Mesendoderm (in vitro differentiated cells): Measurements from ENCODE around the gene TRABD2B.

ENCODE experiments used
- DNase-seq: peaks from one replicate; pipeline ENCODE4 v3.0.0; 2013
- H2AK5ac ChIP-seq: 2 replicates; pipeline ENCODE4 v1.6.1; 2013; ENCODE audit warnings: low read length, inconsistent platforms
- H2BK120ac ChIP-seq: 2 replicates; pipeline ENCODE4 v1.6.1; 2013; ENCODE audit warnings: low read depth, mild to moderate bottlenecking, low read length, moderate library complexity, mixed read lengths
- H2BK15ac ChIP-seq: replicated peaks from 2 replicates; pipeline ENCODE4 v1.6.1; 2013; ENCODE audit warnings: low read depth, mild to moderate bottlenecking, moderate library complexity
- H2BK5ac ChIP-seq: 2 replicates; pipeline ENCODE4 v1.6.1; 2013; ENCODE audit warnings: low read length, inconsistent platforms
- H3K18ac ChIP-seq: 2 replicates; pipeline ENCODE4 v1.6.1; 2013; ENCODE audit warnings: mild to moderate bottlenecking, low read length, mixed read lengths
- H3K23ac ChIP-seq: one replicate; pipeline ENCODE4 v1.6.1; 2013; ENCODE audit warnings: low read length
- H3K27ac ChIP-seq: 2 replicates; pipeline ENCODE4 v1.5.1; 2013; ENCODE audit warnings: low read depth, mild to moderate bottlenecking, inconsistent platforms, low read length, moderate library complexity
- H3K27me3 ChIP-seq: 2 replicates; pipeline ENCODE4 v1.6.1; 2013; ENCODE audit warnings: low read length, control low read depth, mild to moderate bottlenecking, inconsistent platforms; ENCODE audit not compliant: insufficient read depth, poor library complexity
- H3K36me3 ChIP-seq: 2 replicates; pipeline ENCODE4 v1.6.1; 2013; ENCODE audit warnings: low read length, inconsistent platforms; ENCODE audit not compliant: control insufficient read depth, insufficient read depth
- H3K4ac ChIP-seq: one replicate; pipeline ENCODE4 v1.6.1; 2013; ENCODE audit warnings: low read depth, mild to moderate bottlenecking, low read length, moderate library complexity
- H3K4me1 ChIP-seq: 2 replicates; pipeline ENCODE4 v1.6.1; 2013; ENCODE audit warnings: low read depth, low read length, inconsistent platforms; ENCODE audit not compliant: control insufficient read depth
- H3K4me2 ChIP-seq: 2 replicates; pipeline ENCODE4 v1.6.1; 2013; ENCODE audit warnings: low read length
- H3K4me3 ChIP-seq: 2 replicates; pipeline ENCODE4 v1.5.1; 2013; ENCODE audit warnings: mild to moderate bottlenecking, low read length
- H3K56ac ChIP-seq: one replicate; pipeline ENCODE4 v1.6.1; 2013; ENCODE audit warnings: low read length
- H3K79me1 ChIP-seq: 2 replicates; pipeline ENCODE4 v1.6.1; 2013; ENCODE audit warnings: low read length, inconsistent platforms
- H3K79me2 ChIP-seq: 2 replicates; pipeline ENCODE4 v1.6.1; 2013; ENCODE audit warnings: mild to moderate bottlenecking, low read length; ENCODE audit not compliant: control insufficient read depth, insufficient read depth
- H3K9ac ChIP-seq: 2 replicates; pipeline ENCODE4 v1.6.1; 2013; ENCODE audit warnings: low read length, inconsistent platforms
- H4K5ac ChIP-seq: one replicate; pipeline ENCODE4 v1.6.1; 2013; ENCODE audit warnings: low read length
- H4K8ac ChIP-seq: one replicate; pipeline ENCODE4 v1.6.1; 2013; ENCODE audit warnings: low read depth, mild to moderate bottlenecking, control low read depth, low read length, moderate library complexity
- WGBS: extraction: QIAGEN DNeasy Blood & Tissue Kit; methylation state at CpG from one replicate; pipeline ENCODE4 v1.1.7; 2013; ENCODE audit warnings: low lambda C conversion rate, missing lambda C conversion rate; ENCODE audit not compliant: insufficient coverage; ENCODE audit errors: extremely low coverage; 5-methylcytosine and 5-hydroxymethylcytosine counted together

TRABD2B gene

DNA sequence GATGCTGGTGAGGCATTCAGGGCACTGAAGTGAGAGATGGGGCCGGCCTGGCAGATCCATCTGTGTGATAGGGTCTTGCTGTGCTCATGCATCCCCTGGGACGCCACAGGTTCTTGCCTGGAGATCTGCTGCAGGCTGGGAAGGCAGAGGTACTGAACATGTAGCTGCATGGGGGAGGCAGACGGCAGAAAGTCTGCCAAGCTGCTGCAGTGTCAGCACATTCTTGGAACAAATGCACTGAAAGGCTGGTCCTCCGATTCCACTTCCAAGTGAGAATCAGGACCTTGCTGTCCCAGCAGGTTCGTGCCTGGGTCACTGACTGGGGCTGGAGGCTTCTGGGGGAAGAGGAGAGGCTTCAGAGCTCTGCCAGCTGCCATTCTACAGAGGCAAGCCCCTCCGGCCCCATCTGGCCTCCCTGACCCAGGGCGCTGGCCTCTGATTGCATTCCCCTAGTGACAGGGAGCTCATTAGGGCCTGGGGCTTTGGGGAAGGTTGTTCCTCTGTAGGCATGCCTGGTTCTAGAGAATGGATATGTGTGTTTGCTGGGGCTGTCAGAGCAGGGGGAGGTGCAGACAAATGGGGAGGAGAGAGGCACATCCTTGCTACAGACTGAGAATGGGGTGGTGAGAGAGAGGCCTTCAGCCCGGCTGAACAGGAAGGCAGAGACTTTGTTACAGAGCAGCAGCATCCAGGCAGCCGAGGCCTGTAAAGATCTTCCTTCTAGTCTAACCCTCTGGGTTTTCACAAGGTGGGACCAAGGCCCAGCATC lies 174.0 kb downstream of the TRABD2B start:
- H3K79me1 ChIP-seq, result no peaks in the 10 kb centered on the region
- no peak overlapping the region for H4K5ac ChIP-seq
- H3K23ac ChIP-seq, result no peak overlapping the region
- no peak overlapping the region for H3K27ac ChIP-seq
- no peak overlapping the region for H2BK120ac ChIP-seq
- H3K18ac ChIP-seq, result no peak overlapping the region
- no peaks in the 10 kb centered on the region for H3K36me3 ChIP-seq
- no peak overlapping the region for H3K4me2 ChIP-seq
- H3K4ac ChIP-seq, result no peak overlapping the region
- no peak overlapping the region for H4K8ac ChIP-seq
- H3K27me3 ChIP-seq, result no peaks in the 10 kb centered on the region
- no CpG with 5 or more reads among the region's 9 CpGs for WGBS
- no peak overlapping the region for H3K4me3 ChIP-seq
- DNase-seq, result no peak
- H3K9ac ChIP-seq, result no peak overlapping the region
- H3K4me1 ChIP-seq, result no peaks in the 10 kb centered on the region
- H3K56ac ChIP-seq, result no peak overlapping the region
- H2BK5ac ChIP-seq, result no peak overlapping the region
- no peaks in the 10 kb centered on the region for H3K79me2 ChIP-seq
- H2AK5ac ChIP-seq, result no peak overlapping the region
- H2BK15ac ChIP-seq, result no peak overlapping the region

DNA sequence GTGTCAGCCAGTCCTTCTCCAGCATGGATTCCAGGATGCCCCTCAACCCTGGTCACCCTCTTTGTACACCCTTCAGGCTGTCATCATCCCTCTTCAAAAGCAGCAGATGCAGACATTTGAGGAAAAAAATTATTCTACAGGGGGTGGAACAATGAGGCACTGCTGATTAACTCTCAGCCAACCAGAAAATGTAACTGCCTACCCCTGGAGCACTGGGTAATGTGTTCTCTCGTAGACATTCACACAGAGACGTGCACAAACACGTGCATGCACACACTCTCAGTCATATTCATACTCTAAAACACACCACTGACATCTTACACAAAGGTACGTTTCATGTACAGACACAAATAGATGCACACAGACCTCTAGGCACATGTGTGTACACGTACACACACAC lies 175.4 kb downstream of the TRABD2B start:
- Histone ChIP-seq H2BK5ac (no peak overlapping the region), H3K18ac (no peak overlapping the region), H3K27me3 (no peaks in the 10 kb centered on the region), H3K4ac (no peak overlapping the region), H3K9ac (no peak overlapping the region), H3K27ac (no peak overlapping the region), H3K79me2 (no peaks in the 10 kb centered on the region), H4K5ac (no peak overlapping the region), H3K56ac (no peak overlapping the region), H3K23ac (no peak overlapping the region), H2BK120ac (no peak overlapping the region), H4K8ac (no peak overlapping the region), H3K4me2 (no peak overlapping the region), H3K79me1 (no peaks in the 10 kb centered on the region), H2BK15ac (no peak overlapping the region), H3K36me3 (no peaks in the 10 kb centered on the region), H3K4me3 (no peak overlapping the region), H2AK5ac (no peak overlapping the region), H3K4me1 (no peaks in the 10 kb centered on the region)
- WGBS, result no CpG with 5 or more reads among the region's 5 CpGs
- no peak for DNase-seq

DNA sequence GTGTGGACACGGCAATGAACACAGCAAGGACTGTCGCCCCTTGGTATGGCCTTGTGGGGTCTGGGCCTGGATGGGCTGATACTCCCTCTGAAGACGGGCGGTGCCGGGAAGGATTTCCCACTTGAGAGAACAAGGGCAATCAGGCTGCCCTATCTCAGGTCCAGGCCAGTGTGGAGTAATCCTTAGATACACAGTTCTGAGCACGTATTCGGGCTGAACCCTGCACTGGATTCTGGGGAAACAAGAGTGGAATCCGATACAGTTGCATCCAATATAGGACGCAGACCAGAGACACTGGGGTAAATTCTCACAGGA lies 177.7 kb downstream of the TRABD2B start:
- no peak overlapping the region for H4K5ac ChIP-seq
- H3K4me2 ChIP-seq, result no peak overlapping the region
- no peak overlapping the region for H4K8ac ChIP-seq
- H3K4me3 ChIP-seq, result no peak overlapping the region
- H3K27me3 ChIP-seq, result no peaks in the 10 kb centered on the region
- no peaks in the 10 kb centered on the region for H3K4me1 ChIP-seq
- H3K18ac ChIP-seq, result no peak overlapping the region
- no peak overlapping the region for H3K4ac ChIP-seq
- no peak overlapping the region for H2AK5ac ChIP-seq
- no CpG with 5 or more reads among the region's 9 CpGs for WGBS
- H3K23ac ChIP-seq, result no peak overlapping the region
- H3K79me1 ChIP-seq, result no peaks in the 10 kb centered on the region
- no peak overlapping the region for H3K27ac ChIP-seq
- no peak overlapping the region for H2BK120ac ChIP-seq
- H3K36me3 ChIP-seq, result no peaks in the 10 kb centered on the region
- H3K56ac ChIP-seq, result no peak overlapping the region
- no peaks in the 10 kb centered on the region for H3K79me2 ChIP-seq
- no peak overlapping the region for H2BK5ac ChIP-seq
- no peak overlapping the region for H3K9ac ChIP-seq
- no peak for DNase-seq
- no peak overlapping the region for H2BK15ac ChIP-seq

DNA sequence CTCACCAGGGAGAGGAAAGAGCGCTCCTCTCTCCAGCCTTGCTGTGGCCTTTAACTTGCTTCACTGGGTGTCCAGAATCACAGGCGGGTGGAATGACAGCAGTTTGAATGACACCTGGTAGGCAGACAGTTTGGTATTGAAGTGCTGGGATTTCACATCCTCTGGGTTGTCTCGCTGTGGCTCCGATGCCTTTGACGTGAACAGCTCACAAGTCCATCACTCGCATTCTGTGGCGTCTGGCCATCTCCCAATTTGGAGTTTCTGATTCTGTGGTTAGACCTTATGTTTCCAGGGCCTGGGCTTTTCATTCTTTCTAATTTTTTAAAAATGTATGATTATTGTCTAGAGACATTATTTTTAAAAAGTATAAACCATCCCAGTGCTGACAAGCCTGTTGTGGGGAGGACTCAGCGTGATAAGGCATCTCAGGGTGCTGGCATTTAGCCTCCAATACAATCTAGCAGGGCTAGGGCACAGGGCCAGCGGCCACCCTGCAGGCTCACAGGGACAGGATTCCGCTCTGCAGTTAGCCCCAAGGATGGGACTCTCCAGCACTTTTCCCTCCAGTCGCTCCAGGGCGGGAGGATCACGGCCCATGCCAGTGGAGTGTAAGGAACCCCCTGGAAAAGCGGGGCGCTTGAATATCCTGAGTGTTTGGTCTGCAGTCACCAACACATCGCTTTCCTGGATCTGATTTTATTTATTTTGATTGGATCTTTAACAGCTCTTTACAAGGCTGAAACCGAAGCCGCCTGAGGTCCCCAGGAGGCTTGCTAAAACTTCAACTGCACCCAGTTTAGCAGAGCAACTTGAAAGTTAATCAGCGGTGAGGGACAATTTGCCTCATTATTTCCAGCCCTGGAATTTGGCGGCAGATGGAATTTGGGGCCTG lies 178.3 kb downstream of the TRABD2B start:
- no peak overlapping the region for H2BK5ac ChIP-seq
- H3K4ac ChIP-seq, result no peak overlapping the region
- H3K9ac ChIP-seq, result no peak overlapping the region
- no peaks in the 10 kb centered on the region for H3K36me3 ChIP-seq
- H4K5ac ChIP-seq, result no peak overlapping the region
- no peaks in the 10 kb centered on the region for H3K79me2 ChIP-seq
- H3K23ac ChIP-seq, result no peak overlapping the region
- no peak for DNase-seq
- no peak overlapping the region for H3K27ac ChIP-seq
- H2AK5ac ChIP-seq, result no peak overlapping the region
- H2BK15ac ChIP-seq, result no peak overlapping the region
- no peaks in the 10 kb centered on the region for H3K79me1 ChIP-seq
- no peak overlapping the region for H3K56ac ChIP-seq
- no peak overlapping the region for H3K18ac ChIP-seq
- H3K4me2 ChIP-seq, result no peak overlapping the region
- no peak overlapping the region for H4K8ac ChIP-seq
- H3K4me3 ChIP-seq, result no peak overlapping the region
- no peaks in the 10 kb centered on the region for H3K4me1 ChIP-seq
- no peaks in the 10 kb centered on the region for H3K27me3 ChIP-seq
- WGBS, result no CpG with 5 or more reads among the region's 20 CpGs
- no peak overlapping the region for H2BK120ac ChIP-seq

DNA sequence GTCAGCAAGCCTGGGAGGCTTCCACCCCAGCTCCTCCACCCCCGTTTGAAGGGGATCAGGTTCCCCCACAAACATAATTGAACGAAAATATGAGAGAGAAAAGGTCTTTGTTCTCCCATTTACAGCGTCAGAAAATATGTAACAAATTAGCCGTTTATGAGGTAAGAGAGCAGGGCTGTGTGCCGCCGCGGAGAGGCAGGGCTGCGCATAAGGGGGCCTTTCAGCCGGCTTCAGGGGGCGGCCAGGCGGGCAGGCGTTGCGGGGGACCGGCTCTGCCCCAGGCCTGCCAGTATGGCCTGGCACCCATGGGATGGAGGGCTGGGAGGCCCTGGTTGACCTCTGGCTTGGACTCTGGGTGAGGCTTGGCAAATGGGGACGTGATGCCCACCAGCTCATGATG lies 179.3 kb downstream of the TRABD2B start:
- no peak overlapping the region for H3K23ac ChIP-seq
- H3K79me1 ChIP-seq, result no peaks in the 10 kb centered on the region
- no peak overlapping the region for H3K18ac ChIP-seq
- no peaks in the 10 kb centered on the region for H3K4me1 ChIP-seq
- no peak overlapping the region for H3K56ac ChIP-seq
- H2AK5ac ChIP-seq, result no peak overlapping the region
- WGBS, result no CpG with 5 or more reads among the region's 15 CpGs
- no peak overlapping the region for H3K4ac ChIP-seq
- H2BK15ac ChIP-seq, result no peak overlapping the region
- no peak overlapping the region for H2BK120ac ChIP-seq
- H3K27ac ChIP-seq, result no peak overlapping the region
- H3K4me2 ChIP-seq, result no peak overlapping the region
- no peak overlapping the region for H4K5ac ChIP-seq
- no peaks in the 10 kb centered on the region for H3K27me3 ChIP-seq
- no peak for DNase-seq
- H4K8ac ChIP-seq, result no peak overlapping the region
- no peak overlapping the region for H2BK5ac ChIP-seq
- H3K36me3 ChIP-seq, result no peaks in the 10 kb centered on the region
- H3K4me3 ChIP-seq, result no peak overlapping the region
- no peak overlapping the region for H3K9ac ChIP-seq
- no peaks in the 10 kb centered on the region for H3K79me2 ChIP-seq
